ENCODE data around the gene HRH2.
A peak's percentile ranks its signal among the peaks of the same experiment; 100 is the strongest.

Gene HRH2

DNA sequence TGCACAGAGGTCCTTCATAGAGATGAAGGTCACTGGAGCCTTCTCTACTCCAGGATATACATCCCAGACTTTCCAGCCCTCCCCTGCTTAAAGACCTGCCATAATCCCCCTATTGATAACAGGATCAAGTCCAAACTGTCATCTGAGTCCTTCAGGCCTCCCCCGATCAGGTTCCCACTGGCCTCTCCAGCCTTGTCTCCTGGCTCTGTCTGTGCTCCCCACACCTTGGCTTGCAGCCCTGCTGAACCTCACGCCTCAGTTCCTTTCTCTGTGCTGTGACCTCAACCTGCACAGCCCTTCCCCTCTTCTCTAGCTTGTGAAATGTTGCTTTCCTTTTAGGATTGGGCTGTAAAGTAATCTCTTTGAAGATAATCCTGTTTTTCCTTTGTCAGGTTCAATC lies 2.5 kb upstream of the HRH2 start:
- no peak for TF ChIP-seq Cebpa-rat (IDR thresholded peaks at IDR 0.05)
- Histone ChIP-seq H3K4me1 (peaks cover 83% of the 10 kb centered on the region), H3K27me3 (no peaks in the 10 kb centered on the region)

GRCh38 chr5:175656966-175657365 lies 905 bp upstream of the HRH2 start:
- Histone ChIP-seq H3K4me1 (peaks cover 67% of the 10 kb centered on the region), H3K9ac (no peak overlapping the region), H3K4me2 (peak overlapping the region; percentile 95), H3K9me3 (no peaks in the 10 kb centered on the region), H3K27ac (no peak overlapping the region; the same call in 1 of the 2 replicates), H3K4me3 (peak overlapping the region; percentile 93; the same call in 1 of the 2 replicates), H3K36me3 (peaks cover 8% of the 10 kb centered on the region; the same call in 1 of the 2 replicates), H4K20me1 (peaks cover 16% of the 10 kb centered on the region), H3K27me3 (no peaks in the 10 kb centered on the region)
- TF ChIP-seq Cebpa-rat (IDR thresholded peaks at IDR 0.05), result no peak

More for the DNA sequence above, 2.5 kb upstream of the HRH2 start:
- Histone ChIP-seq H3K36me3 (no peaks in the 10 kb centered on the region), H3K4me2 (peak overlapping the region; percentile 86), H3K4me3 (no peak overlapping the region), H3K9me3 (peaks cover under 1% of the 10 kb centered on the region; the same call in 1 of the 2 replicates), H3K9ac (no peak overlapping the region; the same call in 1 of the 2 replicates), H4K20me1 (peaks cover 14% of the 10 kb centered on the region), H3K27ac (peak overlapping the region; percentile 84; the same call in 1 of the 2 replicates)

DNA sequence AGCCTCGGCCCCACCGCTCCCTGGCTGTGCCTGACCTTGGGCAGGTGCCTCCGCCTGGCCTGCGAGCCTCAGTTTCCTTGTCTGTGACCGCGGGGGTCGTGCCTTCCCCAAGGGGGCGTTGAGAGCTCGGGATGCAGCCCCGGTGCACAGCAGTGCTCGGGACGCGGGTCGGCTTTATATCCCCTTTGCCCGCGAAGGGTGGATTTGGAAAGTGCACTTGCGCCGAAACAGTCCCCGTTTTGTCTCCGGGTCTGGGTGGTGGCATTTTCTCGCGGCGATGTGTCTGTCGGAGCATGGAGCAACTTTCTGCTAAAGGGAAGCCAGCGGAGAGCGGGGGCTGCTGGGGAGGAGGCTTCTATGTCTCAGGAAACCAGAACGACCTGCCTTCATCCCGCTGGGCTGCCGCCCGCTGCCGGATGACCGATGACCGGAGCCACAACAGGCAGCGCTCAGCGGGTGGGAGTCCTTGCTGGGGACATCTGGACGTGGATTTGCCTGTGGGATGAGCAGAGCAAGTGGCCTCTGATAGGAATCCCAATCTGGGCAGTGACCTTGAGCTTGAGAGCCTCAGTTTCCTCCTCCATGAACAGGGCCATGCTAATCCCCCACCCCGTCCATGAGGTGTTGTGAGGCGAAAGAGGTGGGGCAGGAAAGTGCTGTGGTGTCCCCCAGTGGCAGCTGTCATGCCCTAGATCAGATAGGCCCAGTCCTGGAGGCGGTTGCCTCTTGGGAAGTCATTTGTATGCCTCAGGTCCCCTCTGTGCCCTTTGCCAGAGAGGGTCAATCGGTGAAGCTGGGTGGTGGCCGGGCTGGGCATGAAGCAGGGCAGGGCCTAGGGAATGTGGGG lies 651 bp downstream of the HRH2 start:
- Histone ChIP-seq H3K4me3 (peak overlapping the region; percentile 93), H3K36me3 (peaks cover 8% of the 10 kb centered on the region; the same call in 1 of the 2 replicates), H3K9me3 (no peaks in the 10 kb centered on the region), H3K4me1 (peaks cover 60% of the 10 kb centered on the region), H3K27ac (peak overlapping the region; percentile 82), H3K9ac (peak overlapping the region; percentile 87), H4K20me1 (peaks cover 32% of the 10 kb centered on the region), H3K27me3 (no peaks in the 10 kb centered on the region), H3K4me2 (peak overlapping the region; percentile 95)
- TF ChIP-seq Cebpa-rat (IDR thresholded peaks at IDR 0.05), result no peak

DNA sequence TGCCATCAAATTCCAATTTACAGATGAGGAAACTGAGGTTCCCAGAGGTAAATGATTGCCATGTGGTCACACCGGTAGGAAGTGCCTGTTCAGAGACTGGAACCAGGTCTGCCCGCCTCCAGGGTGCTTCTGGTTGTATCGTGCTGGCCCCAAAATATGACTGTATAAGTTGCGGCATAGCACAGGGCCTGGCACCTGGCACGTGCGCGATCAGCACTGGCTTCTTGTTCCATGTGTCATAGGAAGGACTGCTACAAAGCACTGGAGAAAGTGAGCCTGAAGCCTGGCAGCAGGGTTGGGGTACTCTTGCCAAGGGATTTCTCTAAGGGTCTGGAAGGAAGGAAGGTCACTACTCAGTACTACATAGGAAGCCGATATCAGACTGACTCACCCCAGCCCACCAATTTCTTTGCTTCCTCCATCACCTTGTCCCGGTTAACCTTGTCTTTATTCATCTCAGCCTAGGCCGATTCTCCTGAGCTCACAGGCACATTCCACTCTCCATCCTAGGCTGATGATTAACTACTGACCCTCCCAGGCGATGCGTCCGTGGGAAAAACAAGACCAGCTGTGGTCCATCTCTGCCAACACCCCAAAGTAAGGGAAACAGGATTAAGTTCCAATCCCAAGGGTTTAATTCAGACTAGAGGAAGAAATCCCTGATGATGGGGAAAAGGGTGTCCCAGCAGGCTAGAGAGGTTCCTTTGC lies 1.8 kb downstream of the HRH2 start:
- H3K27me3 ChIP-seq, result no peaks in the 10 kb centered on the region
- peaks cover 43% of the 10 kb centered on the region for H4K20me1 ChIP-seq
- peaks cover 53% of the 10 kb centered on the region for H3K4me1 ChIP-seq
- H3K36me3 ChIP-seq, result peaks cover 8% of the 10 kb centered on the region; the same call in 1 of the 2 replicates
- H3K9me3 ChIP-seq, result no peaks in the 10 kb centered on the region
- TF ChIP-seq Cebpa-rat (IDR thresholded peaks at IDR 0.05), result no peak
- no peak overlapping the region for H3K9ac ChIP-seq
- peak overlapping the region; percentile 95 for H3K4me2 ChIP-seq
- no peak overlapping the region for H3K27ac ChIP-seq
- H3K4me3 ChIP-seq, result no peak overlapping the region

DNA sequence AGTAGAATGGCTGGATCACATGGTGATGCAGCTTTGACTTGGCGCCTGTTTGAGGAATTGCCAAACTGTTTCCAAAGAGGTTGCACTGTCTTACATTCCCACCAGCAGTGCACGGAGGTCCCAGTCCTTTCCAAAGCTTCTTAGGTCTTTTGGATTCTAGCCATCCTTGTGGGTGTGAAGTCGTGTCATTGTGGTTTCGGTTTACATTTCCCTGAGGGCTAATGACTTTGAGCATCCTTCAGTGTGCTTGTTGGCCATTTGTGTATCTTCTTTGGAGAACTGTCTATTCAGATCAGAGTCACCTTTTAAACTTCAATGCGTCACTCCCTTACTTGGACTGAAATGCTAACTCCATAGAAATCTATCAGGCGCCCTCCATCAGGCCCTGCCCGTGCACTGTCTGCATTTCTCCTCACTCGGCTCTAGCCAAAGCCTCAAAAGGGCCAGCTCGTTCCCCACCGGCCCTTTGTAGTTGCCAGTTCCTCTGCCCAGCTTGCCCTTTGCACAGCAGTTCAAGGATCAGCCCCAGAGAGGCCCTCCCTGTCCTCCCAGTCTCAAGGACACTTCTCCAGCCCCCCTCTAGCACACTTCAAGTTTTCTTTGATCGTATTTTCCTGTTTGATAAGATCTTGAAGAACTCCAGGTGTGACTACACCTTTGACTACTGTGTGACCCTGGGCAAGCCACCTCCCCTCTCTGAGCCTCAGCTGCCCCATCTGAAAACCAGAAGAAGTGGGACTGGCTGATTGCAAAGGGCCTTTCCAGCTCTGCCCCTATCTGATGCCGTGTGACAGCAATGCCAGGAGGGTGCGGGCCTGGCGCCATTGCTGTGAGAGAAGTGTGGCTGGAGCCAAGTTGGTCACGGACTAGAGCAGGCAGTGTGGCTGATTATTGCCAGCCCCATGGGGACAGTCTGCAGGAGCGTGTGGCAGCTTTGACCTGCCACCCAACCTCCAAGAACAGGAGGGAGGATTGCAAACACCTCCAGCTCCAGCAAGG lies 5.6 kb downstream of the HRH2 start:
- H3K27ac ChIP-seq, result no peak overlapping the region
- H3K36me3 ChIP-seq, result peaks cover 8% of the 10 kb centered on the region; the same call in 1 of the 2 replicates
- peaks cover 45% of the 10 kb centered on the region for H3K4me1 ChIP-seq
- H3K4me3 ChIP-seq, result no peak overlapping the region
- H3K4me2 ChIP-seq, result no peak overlapping the region
- H3K9me3 ChIP-seq, result no peaks in the 10 kb centered on the region
- H3K27me3 ChIP-seq, result no peaks in the 10 kb centered on the region
- no peak for TF ChIP-seq Cebpa-rat (IDR thresholded peaks at IDR 0.05)
- peaks cover 80% of the 10 kb centered on the region for H4K20me1 ChIP-seq
- no peak overlapping the region for H3K9ac ChIP-seq

GRCh38 chr5:175664723-175665122 lies 6.9 kb downstream of the HRH2 start:
- TF ChIP-seq Cebpa-rat (IDR thresholded peaks at IDR 0.05), result no peak
- peaks cover 8% of the 10 kb centered on the region; the same call in 1 of the 2 replicates for H3K36me3 ChIP-seq
- no peak overlapping the region for H3K4me2 ChIP-seq
- no peak overlapping the region for H3K4me3 ChIP-seq
- no peaks in the 10 kb centered on the region for H3K9me3 ChIP-seq
- no peaks in the 10 kb centered on the region for H3K27me3 ChIP-seq
- H3K9ac ChIP-seq, result no peak overlapping the region
- H4K20me1 ChIP-seq, result peaks cover 80% of the 10 kb centered on the region
- H3K4me1 ChIP-seq, result peaks cover 32% of the 10 kb centered on the region
- H3K27ac ChIP-seq, result no peak overlapping the region

DNA sequence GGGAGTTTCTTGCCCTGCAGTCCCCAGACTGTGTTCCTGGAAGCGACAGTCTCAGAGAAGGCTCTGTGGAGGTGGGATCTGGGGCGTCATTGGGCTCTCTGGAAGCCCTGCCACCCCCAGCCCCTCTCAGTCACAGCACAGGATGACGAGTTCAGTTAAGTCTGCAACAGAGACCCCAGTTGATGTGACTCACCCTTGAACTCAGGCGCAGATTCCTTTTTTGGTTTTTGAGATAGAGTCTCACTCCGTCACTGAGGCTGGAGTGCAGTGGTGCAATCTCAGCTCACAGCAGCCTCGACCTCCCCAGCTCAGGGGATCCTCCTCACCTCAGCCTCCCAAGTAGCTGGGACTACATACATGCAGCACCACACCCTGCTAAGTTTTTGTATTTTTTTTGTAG lies 8.3 kb downstream of the HRH2 start:
- H4K20me1 ChIP-seq, result peaks cover 92% of the 10 kb centered on the region
- H3K4me3 ChIP-seq, result no peak overlapping the region
- H3K4me1 ChIP-seq, result peaks cover 32% of the 10 kb centered on the region
- H3K36me3 ChIP-seq, result peaks cover 5% of the 10 kb centered on the region; the same call in 1 of the 2 replicates
- no peak overlapping the region for H3K4me2 ChIP-seq
- H3K9ac ChIP-seq, result no peak overlapping the region
- H3K27ac ChIP-seq, result no peak overlapping the region
- no peaks in the 10 kb centered on the region for H3K27me3 ChIP-seq
- no peak for TF ChIP-seq Cebpa-rat (IDR thresholded peaks at IDR 0.05)
- no peaks in the 10 kb centered on the region for H3K9me3 ChIP-seq

DNA sequence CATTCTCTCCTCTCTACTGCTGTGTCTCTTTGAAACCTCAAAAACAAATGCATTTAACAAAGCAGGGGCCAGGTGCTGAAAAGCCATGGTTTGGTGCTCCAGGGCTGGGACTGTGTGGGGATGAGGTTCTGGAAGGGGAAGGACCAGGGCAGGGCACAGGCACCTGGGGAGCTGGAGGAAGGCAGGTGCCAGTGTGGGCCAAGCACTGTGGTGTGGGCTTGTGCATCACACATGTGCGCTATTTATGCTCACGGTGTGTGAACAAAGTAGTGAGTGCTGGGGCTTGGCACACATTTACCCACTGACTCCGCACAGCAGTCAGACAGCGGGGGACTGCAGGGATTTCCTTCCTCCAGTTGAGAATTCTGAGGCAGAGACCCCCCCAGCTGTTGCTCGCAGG lies 10.1 kb downstream of the HRH2 start:
- H3K4me1 ChIP-seq, result peaks cover 29% of the 10 kb centered on the region
- no peaks in the 10 kb centered on the region for H3K27me3 ChIP-seq
- H3K9me3 ChIP-seq, result no peaks in the 10 kb centered on the region
- no peak for TF ChIP-seq Cebpa-rat (IDR thresholded peaks at IDR 0.05)
- no peak overlapping the region for H3K27ac ChIP-seq
- no peak overlapping the region for H3K9ac ChIP-seq
- no peak overlapping the region for H3K4me3 ChIP-seq
- H3K4me2 ChIP-seq, result no peak overlapping the region
- no peaks in the 10 kb centered on the region for H3K36me3 ChIP-seq
- H4K20me1 ChIP-seq, result peaks cover 88% of the 10 kb centered on the region

GRCh38 chr5:175670372-175670771 lies 12.5 kb downstream of the HRH2 start:
- no peak for TF ChIP-seq Cebpa-rat (IDR thresholded peaks at IDR 0.05)
- H3K27me3 ChIP-seq, result no peaks in the 10 kb centered on the region

More at GRCh38 chr5:175670372-175670771, 12.5 kb downstream of the HRH2 start:
- Histone ChIP-seq H3K27ac (no peak overlapping the region), H4K20me1 (peaks cover 80% of the 10 kb centered on the region), H3K4me2 (no peak overlapping the region), H3K4me1 (peaks cover 21% of the 10 kb centered on the region), H3K4me3 (no peak overlapping the region), H3K36me3 (no peaks in the 10 kb centered on the region), H3K9ac (no peak overlapping the region), H3K9me3 (no peaks in the 10 kb centered on the region)
